WTC11 (cell line): ENCODE data around the gene CCSER1. TPM values are rescaled to one million over a fixed set of nuclear protein-coding genes. Genes with fewer than 3 reads are reported as not detected.

Experiments
- ATAC-seq: fragments of 200-7000 bp; cut with Tn5 transposase; 2 replicates; pipeline ENCODE4 v1.10.0; 2021; ENCODE audit warnings: mild to moderate bottlenecking, moderate library complexity
- CTCF ChIA-PET: fragments of 300-600 bp; sonication (Branson Sonifier 250); formaldehyde crosslinking; loops from one replicate; lab custom pipeline; 2021; ENCODE audit warnings: antibody characterized with exemption; lab: Charles Lee
- POLR2A ChIA-PET: fragments of 350-600 bp; sonication (Branson Sonifier 250); formaldehyde crosslinking; loops from one replicate; lab custom pipeline; 2021; ENCODE audit warnings: antibody characterized with exemption; lab: Charles Lee
- DNase-seq: peaks from one replicate; pipeline ENCODE4 v3.0.0; 2021; ENCODE audit warnings: low spot score
- H3K27ac Mint-ChIP-seq: 2 replicates; pipeline ENCODE4 v1.8.0; 2021; ENCODE audit warnings: mixed read lengths
- H3K27me3 Mint-ChIP-seq: 2 replicates; pipeline ENCODE4 v1.8.0; 2021; ENCODE audit warnings: low read depth, mild to moderate bottlenecking, moderate library complexity, mixed read lengths
- H3K36me3 Mint-ChIP-seq: 2 replicates; pipeline ENCODE4 v1.8.0; 2021; ENCODE audit warnings: mixed read lengths
- H3K4me1 Mint-ChIP-seq: 2 replicates; pipeline ENCODE4 v1.8.0; 2022; ENCODE audit warnings: mixed read lengths
- H3K4me3 Mint-ChIP-seq: 2 replicates; pipeline ENCODE4 v1.8.0; 2021; ENCODE audit warnings: mild to moderate bottlenecking, moderate library complexity, mixed read lengths
- H3K9me3 Mint-ChIP-seq: 2 replicates; pipeline ENCODE4 v1.8.0; 2021; ENCODE audit warnings: mixed read lengths
- ATF1 ChIP-seq: sonication (generic); formaldehyde crosslinking; IDR thresholded peaks from 2 replicates; pipeline ENCODE4 v1.8.1; 2023; ENCODE audit warnings: mild to moderate bottlenecking, moderate library complexity, missing genetic modification reagents
- CREB1 ChIP-seq: sonication (generic); formaldehyde crosslinking; IDR thresholded peaks from 2 replicates; pipeline ENCODE4 v1.8.0; 2023; ENCODE audit warnings: mild to moderate bottlenecking, missing genetic modification reagents
- ELF4 ChIP-seq: sonication (generic); formaldehyde crosslinking; IDR thresholded peaks from 2 replicates; pipeline ENCODE4 v1.8.1; 2022; ENCODE audit warnings: low read depth, mild to moderate bottlenecking, moderate library complexity, missing genetic modification reagents
- ESRRA ChIP-seq: sonication (generic); formaldehyde crosslinking; IDR thresholded peaks from 2 replicates; pipeline ENCODE4 v1.8.1; 2022; ENCODE audit warnings: mild to moderate bottlenecking, missing genetic modification reagents, borderline replicate concordance
- FOXJ3 ChIP-seq: sonication (generic); formaldehyde crosslinking; IDR thresholded peaks from 2 replicates; pipeline ENCODE4 v1.9.0; 2021; ENCODE audit warnings: missing genetic modification reagents, mild to moderate bottlenecking, borderline replicate concordance
- FOXK1 ChIP-seq: sonication (generic); formaldehyde crosslinking; IDR thresholded peaks from 2 replicates; pipeline ENCODE4 v1.8.0; 2022; ENCODE audit warnings: mild to moderate bottlenecking, moderate library complexity, missing genetic modification reagents
- HMGA2 ChIP-seq: fragments of 250-450 bp; sonication (Bioruptor Pico); IDR thresholded peaks from 2 replicates; pipeline ENCODE4 v1.4.0; 2021; ENCODE audit warnings: mild to moderate bottlenecking, moderate library complexity
- IRF2 ChIP-seq: sonication (generic); formaldehyde crosslinking; IDR thresholded peaks from 2 replicates; pipeline ENCODE4 v1.8.0; 2022; ENCODE audit warnings: low read depth, missing genetic modification reagents, borderline replicate concordance
- JAZF1 ChIP-seq: fragments of 250-450 bp; sonication (Bioruptor Pico); IDR thresholded peaks from 2 replicates; pipeline ENCODE4 v1.9.0; 2021; ENCODE audit warnings: moderate library complexity, mild to moderate bottlenecking, inconsistent platforms
- MYBL2 ChIP-seq: sonication (generic); formaldehyde crosslinking; IDR thresholded peaks from 2 replicates; pipeline ENCODE4 v1.8.1; 2023; ENCODE audit warnings: mild to moderate bottlenecking, moderate library complexity, missing genetic modification reagents
- SP1 ChIP-seq: sonication (generic); formaldehyde crosslinking; conservative IDR thresholded peaks from 2 replicates; pipeline ENCODE4 v1.8.1; 2022; ENCODE audit warnings: missing genetic modification reagents
- TEAD4 ChIP-seq: sonication (generic); formaldehyde crosslinking; IDR thresholded peaks from 2 replicates; pipeline ENCODE4 v1.8.0; 2022; ENCODE audit warnings: mild to moderate bottlenecking, missing genetic modification reagents
- ZNF219 ChIP-seq: sonication (generic); formaldehyde crosslinking; IDR thresholded peaks from 2 replicates; pipeline ENCODE4 v1.8.0; 2023; ENCODE audit warnings: missing genetic modification reagents, mild to moderate bottlenecking, borderline replicate concordance
- total RNA-seq: library from RNA; stranded (reverse); gene quantifications from 3 replicates; pipeline ENCODE4 v1.2.3, GENCODE V29; 2021
- TF ChIP-seq, protein P1 (sequence below): sonication (generic); formaldehyde crosslinking; IDR thresholded peaks from 2 replicates; pipeline ENCODE4 v1.8.1; 2022; ENCODE audit warnings: missing genetic modification reagents, borderline replicate concordance
- TF ChIP-seq, protein P2 (sequence below): sonication (generic); formaldehyde crosslinking; IDR thresholded peaks from 2 replicates; pipeline ENCODE4 v1.8.0; 2022; ENCODE audit warnings: mild to moderate bottlenecking, missing genetic modification reagents
- TF ChIP-seq, protein P3 (sequence below): sonication (generic); formaldehyde crosslinking; IDR thresholded peaks from 2 replicates; pipeline ENCODE4 v1.8.1; 2022; ENCODE audit warnings: mild to moderate bottlenecking, moderate library complexity, missing genetic modification reagents
- TF ChIP-seq, protein P4 (sequence below): sonication (generic); formaldehyde crosslinking; conservative IDR thresholded peaks from 2 replicates; pipeline ENCODE4 v1.8.1; 2022; ENCODE audit warnings: mild to moderate bottlenecking, missing genetic modification reagents
- TF ChIP-seq, protein P5 (sequence below): sonication (generic); formaldehyde crosslinking; IDR thresholded peaks from 2 replicates; pipeline ENCODE4 v1.8.1; 2023; ENCODE audit warnings: mild to moderate bottlenecking, missing genetic modification reagents
- TF ChIP-seq, protein P6 (sequence below): fragments of 250-450 bp; sonication (Bioruptor Pico); IDR thresholded peaks from 2 replicates; pipeline ENCODE4 v1.9.0; 2021; ENCODE audit warnings: mild to moderate bottlenecking
- TF ChIP-seq, protein P7 (sequence below): sonication (generic); formaldehyde crosslinking; conservative IDR thresholded peaks from 2 replicates; pipeline ENCODE4 v1.8.1; 2023; ENCODE audit warnings: mild to moderate bottlenecking, low read depth, missing genetic modification reagents, moderate library complexity

CCSER1 gene
- total RNA-seq, 1 experiment from 2014 or later, result 0.87 TPM

- H3K4me1 Mint-ChIP-seq, result no peaks in the 10 kb centered on the region
- ChIA-PET CTCF (no interaction called here), POLR2A (no interaction called here)
- peaks cover 3% of the 10 kb centered on the region for H3K36me3 Mint-ChIP-seq
- no peak overlapping the region for H3K4me3 Mint-ChIP-seq
- no peaks in the 10 kb centered on the region for H3K27me3 Mint-ChIP-seq
- ATAC-seq (no peak), DNase-seq (no peak)
- H3K9me3 Mint-ChIP-seq, result peaks cover 26% of the 10 kb centered on the region
- no peak overlapping the region for H3K27ac Mint-ChIP-seq
- TF ChIP-seq, protein P1, sequence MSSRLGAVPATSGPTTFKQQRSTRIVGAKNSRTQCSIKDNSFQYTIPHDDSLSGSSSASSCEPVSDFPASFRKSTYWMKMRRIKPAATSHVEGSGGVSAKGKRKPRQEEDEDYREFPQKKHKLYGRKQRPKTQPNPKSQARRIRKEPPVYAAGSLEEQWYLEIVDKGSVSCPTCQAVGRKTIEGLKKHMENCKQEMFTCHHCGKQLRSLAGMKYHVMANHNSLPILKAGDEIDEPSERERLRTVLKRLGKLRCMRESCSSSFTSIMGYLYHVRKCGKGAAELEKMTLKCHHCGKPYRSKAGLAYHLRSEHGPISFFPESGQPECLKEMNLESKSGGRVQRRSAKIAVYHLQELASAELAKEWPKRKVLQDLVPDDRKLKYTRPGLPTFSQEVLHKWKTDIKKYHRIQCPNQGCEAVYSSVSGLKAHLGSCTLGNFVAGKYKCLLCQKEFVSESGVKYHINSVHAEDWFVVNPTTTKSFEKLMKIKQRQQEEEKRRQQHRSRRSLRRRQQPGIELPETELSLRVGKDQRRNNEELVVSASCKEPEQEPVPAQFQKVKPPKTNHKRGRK (CRISPR knock-in tag), result no peak
- TF ChIP-seq, protein P2, sequence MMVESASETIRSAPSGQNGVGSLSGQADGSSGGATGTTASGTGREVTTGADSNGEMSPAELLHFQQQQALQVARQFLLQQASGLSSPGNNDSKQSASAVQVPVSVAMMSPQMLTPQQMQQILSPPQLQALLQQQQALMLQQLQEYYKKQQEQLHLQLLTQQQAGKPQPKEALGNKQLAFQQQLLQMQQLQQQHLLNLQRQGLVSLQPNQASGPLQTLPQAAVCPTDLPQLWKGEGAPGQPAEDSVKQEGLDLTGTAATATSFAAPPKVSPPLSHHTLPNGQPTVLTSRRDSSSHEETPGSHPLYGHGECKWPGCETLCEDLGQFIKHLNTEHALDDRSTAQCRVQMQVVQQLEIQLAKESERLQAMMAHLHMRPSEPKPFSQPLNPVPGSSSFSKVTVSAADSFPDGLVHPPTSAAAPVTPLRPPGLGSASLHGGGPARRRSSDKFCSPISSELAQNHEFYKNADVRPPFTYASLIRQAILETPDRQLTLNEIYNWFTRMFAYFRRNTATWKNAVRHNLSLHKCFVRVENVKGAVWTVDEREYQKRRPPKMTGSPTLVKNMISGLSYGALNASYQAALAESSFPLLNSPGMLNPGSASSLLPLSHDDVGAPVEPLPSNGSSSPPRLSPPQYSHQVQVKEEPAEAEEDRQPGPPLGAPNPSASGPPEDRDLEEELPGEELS (CRISPR knock-in tag), result no peak
- TF ChIP-seq SP1 (CRISPR knock-in tag), result no peak
- TF ChIP-seq, protein P3, sequence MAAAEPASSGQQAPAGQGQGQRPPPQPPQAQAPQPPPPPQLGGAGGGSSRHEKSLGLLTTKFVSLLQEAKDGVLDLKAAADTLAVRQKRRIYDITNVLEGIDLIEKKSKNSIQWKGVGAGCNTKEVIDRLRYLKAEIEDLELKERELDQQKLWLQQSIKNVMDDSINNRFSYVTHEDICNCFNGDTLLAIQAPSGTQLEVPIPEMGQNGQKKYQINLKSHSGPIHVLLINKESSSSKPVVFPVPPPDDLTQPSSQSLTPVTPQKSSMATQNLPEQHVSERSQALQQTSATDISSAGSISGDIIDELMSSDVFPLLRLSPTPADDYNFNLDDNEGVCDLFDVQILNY (CRISPR knock-in tag), result no peak
- TF ChIP-seq, protein P4, sequence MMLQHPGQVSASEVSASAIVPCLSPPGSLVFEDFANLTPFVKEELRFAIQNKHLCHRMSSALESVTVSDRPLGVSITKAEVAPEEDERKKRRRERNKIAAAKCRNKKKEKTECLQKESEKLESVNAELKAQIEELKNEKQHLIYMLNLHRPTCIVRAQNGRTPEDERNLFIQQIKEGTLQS (CRISPR knock-in tag), result no peak
- TF ChIP-seq FOXK1, result no peak
- no peak for TF ChIP-seq IRF2
- TF ChIP-seq TEAD4 (CRISPR knock-in tag), result no peak
- TF ChIP-seq CREB1 (CRISPR knock-in tag), result no peak
- TF ChIP-seq ATF1 (CRISPR knock-in tag), result no peak
- TF ChIP-seq ELF4 (CRISPR knock-in tag), result no peak
- no peak for TF ChIP-seq HMGA2 (CRISPR knock-in tag)
- TF ChIP-seq FOXJ3, result no peak
- TF ChIP-seq ESRRA (CRISPR knock-in tag), result no peak
Measured at GRCh38 chr4:90159193-90159592, 32.0 kb downstream of the CCSER1 start.

DNA sequence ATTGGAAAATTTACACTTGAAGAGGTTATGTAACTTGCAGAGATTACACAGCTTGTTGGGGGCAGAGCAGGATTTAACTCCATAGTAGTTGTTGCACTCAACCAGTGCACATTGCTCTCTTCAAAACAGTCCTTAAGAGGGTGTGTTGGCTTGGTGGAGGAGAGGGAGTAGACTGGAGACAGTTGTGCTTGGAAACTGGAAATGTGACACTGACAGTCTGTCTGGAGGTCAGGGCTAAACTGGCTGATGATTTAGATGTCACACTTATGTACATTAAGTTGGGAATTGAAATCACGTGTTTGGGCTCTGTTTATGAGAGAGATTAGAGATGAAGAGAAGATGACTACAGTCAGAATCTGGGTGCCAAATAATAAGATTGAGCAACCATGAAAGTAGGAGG, 32.9 kb downstream of the CCSER1 start:
- no peaks in the 10 kb centered on the region for H3K27me3 Mint-ChIP-seq
- peaks cover 26% of the 10 kb centered on the region for H3K9me3 Mint-ChIP-seq
- H3K4me3 Mint-ChIP-seq, result no peak overlapping the region
- TF ChIP-seq, protein P5, sequence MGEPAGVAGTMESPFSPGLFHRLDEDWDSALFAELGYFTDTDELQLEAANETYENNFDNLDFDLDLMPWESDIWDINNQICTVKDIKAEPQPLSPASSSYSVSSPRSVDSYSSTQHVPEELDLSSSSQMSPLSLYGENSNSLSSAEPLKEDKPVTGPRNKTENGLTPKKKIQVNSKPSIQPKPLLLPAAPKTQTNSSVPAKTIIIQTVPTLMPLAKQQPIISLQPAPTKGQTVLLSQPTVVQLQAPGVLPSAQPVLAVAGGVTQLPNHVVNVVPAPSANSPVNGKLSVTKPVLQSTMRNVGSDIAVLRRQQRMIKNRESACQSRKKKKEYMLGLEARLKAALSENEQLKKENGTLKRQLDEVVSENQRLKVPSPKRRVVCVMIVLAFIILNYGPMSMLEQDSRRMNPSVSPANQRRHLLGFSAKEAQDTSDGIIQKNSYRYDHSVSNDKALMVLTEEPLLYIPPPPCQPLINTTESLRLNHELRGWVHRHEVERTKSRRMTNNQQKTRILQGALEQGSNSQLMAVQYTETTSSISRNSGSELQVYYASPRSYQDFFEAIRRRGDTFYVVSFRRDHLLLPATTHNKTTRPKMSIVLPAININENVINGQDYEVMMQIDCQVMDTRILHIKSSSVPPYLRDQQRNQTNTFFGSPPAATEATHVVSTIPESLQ (CRISPR knock-in tag), result no peak
- no peak for TF ChIP-seq ZNF219 (CRISPR knock-in tag)
- TF ChIP-seq, protein P6, sequence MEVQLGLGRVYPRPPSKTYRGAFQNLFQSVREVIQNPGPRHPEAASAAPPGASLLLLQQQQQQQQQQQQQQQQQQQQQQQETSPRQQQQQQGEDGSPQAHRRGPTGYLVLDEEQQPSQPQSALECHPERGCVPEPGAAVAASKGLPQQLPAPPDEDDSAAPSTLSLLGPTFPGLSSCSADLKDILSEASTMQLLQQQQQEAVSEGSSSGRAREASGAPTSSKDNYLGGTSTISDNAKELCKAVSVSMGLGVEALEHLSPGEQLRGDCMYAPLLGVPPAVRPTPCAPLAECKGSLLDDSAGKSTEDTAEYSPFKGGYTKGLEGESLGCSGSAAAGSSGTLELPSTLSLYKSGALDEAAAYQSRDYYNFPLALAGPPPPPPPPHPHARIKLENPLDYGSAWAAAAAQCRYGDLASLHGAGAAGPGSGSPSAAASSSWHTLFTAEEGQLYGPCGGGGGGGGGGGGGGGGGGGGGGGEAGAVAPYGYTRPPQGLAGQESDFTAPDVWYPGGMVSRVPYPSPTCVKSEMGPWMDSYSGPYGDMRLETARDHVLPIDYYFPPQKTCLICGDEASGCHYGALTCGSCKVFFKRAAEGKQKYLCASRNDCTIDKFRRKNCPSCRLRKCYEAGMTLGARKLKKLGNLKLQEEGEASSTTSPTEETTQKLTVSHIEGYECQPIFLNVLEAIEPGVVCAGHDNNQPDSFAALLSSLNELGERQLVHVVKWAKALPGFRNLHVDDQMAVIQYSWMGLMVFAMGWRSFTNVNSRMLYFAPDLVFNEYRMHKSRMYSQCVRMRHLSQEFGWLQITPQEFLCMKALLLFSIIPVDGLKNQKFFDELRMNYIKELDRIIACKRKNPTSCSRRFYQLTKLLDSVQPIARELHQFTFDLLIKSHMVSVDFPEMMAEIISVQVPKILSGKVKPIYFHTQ (CRISPR knock-in tag), result no peak
- TF ChIP-seq MYBL2 (CRISPR knock-in tag), result no peak
- TF ChIP-seq, protein P7, sequence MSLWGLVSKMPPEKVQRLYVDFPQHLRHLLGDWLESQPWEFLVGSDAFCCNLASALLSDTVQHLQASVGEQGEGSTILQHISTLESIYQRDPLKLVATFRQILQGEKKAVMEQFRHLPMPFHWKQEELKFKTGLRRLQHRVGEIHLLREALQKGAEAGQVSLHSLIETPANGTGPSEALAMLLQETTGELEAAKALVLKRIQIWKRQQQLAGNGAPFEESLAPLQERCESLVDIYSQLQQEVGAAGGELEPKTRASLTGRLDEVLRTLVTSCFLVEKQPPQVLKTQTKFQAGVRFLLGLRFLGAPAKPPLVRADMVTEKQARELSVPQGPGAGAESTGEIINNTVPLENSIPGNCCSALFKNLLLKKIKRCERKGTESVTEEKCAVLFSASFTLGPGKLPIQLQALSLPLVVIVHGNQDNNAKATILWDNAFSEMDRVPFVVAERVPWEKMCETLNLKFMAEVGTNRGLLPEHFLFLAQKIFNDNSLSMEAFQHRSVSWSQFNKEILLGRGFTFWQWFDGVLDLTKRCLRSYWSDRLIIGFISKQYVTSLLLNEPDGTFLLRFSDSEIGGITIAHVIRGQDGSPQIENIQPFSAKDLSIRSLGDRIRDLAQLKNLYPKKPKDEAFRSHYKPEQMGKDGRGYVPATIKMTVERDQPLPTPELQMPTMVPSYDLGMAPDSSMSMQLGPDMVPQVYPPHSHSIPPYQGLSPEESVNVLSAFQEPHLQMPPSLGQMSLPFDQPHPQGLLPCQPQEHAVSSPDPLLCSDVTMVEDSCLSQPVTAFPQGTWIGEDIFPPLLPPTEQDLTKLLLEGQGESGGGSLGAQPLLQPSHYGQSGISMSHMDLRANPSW (CRISPR knock-in tag), result no peak
- no peak for TF ChIP-seq JAZF1 (CRISPR knock-in tag)
- DNase-seq, result no peak
- peaks cover 3% of the 10 kb centered on the region for H3K36me3 Mint-ChIP-seq
- ChIA-PET CTCF (no interaction called here), POLR2A (no interaction called here)
- no peak for ATAC-seq
- H3K27ac Mint-ChIP-seq, result no peak overlapping the region
- no peaks in the 10 kb centered on the region for H3K4me1 Mint-ChIP-seq
